ENCODE measurements around the gene SOWAHC. TPM values are rescaled to one million over a fixed set of nuclear protein-coding genes. Genes with fewer than 3 reads are reported as not detected.
"Not testable (repeated sequence)": the region's sequence is repeated elsewhere in the genome, so short reads cannot be mapped to it uniquely, and the experiment has no call there.

The SOWAHC gene, protein sequence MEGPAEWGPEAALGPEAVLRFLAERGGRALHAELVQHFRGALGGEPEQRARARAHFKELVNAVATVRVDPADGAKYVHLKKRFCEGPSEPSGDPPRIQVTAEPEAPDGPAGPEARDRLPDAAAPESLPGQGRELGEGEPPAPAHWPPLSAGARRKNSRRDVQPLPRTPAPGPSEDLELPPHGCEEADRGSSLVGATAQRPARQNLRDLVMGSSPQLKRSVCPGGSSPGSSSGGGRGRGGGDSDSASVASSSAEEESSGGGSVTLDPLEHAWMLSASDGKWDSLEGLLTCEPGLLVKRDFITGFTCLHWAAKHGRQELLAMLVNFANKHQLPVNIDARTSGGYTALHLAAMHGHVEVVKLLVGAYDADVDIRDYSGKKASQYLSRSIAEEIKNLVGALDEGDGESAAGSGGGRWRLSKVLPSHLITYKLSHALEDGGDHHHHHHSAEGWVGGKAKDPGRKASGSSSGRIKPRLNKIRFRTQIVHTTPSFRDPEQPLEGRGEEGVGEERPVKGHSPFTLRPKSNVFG
- polyA plus RNA-seq (ENCODE audit: insufficient read length): 16.7 TPM
- long read RNA-seq, donor 1, full-length matches to known transcripts: 37 of 37 reads
- long read RNA-seq, donor 1, partial matches to known transcripts: 0 of 37 reads
- long read RNA-seq, donor 1, other reads (novel, unspliced or antisense): 0 of 37 reads
- long read RNA-seq, donor 2, full-length matches to known transcripts: 23 of 23 reads
- long read RNA-seq, donor 2, partial matches to known transcripts: 0 of 23 reads
- long read RNA-seq, donor 2, other reads (novel, unspliced or antisense): 0 of 23 reads
- long read RNA-seq, donor 3, full-length matches to known transcripts: 21 of 21 reads
- long read RNA-seq, donor 3, partial matches to known transcripts: 0 of 21 reads
- long read RNA-seq, donor 3, other reads (novel, unspliced or antisense): 0 of 21 reads
- long read RNA-seq, donor 4, full-length matches to known transcripts: 4 of 4 reads
- long read RNA-seq, donor 4, partial matches to known transcripts: 0 of 4 reads
- long read RNA-seq, donor 4, other reads (novel, unspliced or antisense): 0 of 4 reads
- long read RNA-seq, donor 5, full-length matches to known transcripts: 34 of 34 reads
- long read RNA-seq, donor 5, partial matches to known transcripts: 0 of 34 reads
- long read RNA-seq, donor 5, other reads (novel, unspliced or antisense): 0 of 34 reads
- long read RNA-seq, donor 6, full-length matches to known transcripts: 38 of 38 reads
- long read RNA-seq, donor 6, partial matches to known transcripts: 0 of 38 reads
- long read RNA-seq, donor 6, other reads (novel, unspliced or antisense): 0 of 38 reads
- long read RNA-seq, donor 7, full-length matches to known transcripts: 36 of 36 reads
- long read RNA-seq, donor 7, partial matches to known transcripts: 0 of 36 reads
- long read RNA-seq, donor 7, other reads (novel, unspliced or antisense): 0 of 36 reads
- long read RNA-seq, donor 8, full-length matches to known transcripts: 13 of 13 reads
- long read RNA-seq, donor 8, partial matches to known transcripts: 0 of 13 reads
- long read RNA-seq, donor 8, other reads (novel, unspliced or antisense): 0 of 13 reads

DNA sequence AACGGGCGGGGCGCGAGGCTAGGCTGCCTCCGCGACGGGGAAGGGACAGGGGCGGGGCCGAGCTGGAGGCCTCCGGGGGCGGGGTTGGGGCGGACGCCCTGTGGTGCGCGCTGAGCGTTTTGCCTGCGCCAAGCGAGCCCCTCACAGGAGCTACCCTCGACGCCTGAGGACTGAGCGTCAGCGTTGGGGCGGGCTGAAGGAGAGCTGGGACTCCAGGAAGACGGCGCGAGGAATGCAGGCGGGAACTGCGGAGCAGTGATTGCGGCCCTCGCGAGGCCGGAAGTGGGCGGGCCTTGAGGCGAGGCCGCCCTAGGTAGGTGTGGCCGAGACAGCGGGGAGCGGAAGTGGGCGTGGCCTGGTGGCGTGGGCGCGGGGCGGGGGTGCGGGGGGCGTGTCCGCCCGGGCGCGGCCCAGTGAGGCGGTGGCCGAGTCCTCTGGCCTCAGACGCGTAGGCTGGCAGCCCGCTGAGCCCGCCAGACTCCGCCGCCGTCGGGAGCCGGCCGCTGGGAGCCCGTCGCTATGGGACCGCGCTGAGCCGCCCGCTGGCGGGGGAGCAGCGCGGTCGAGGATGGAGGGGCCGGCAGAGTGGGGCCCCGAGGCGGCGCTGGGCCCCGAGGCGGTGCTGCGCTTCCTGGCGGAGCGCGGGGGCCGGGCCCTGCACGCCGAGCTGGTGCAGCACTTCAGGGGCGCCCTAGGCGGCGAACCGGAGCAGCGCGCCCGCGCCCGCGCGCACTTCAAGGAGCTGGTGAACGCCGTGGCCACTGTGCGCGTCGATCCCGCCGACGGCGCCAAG, at the start of gene SOWAHC, which contains the start of gene SEPTIN10:
TSS of gene SOWAHC (plus strand) at position 443 of the 793 bp plus-strand sequence. CDS start at position 569, 126 bp downstream.
TSS of gene SEPTIN10 (minus strand) at position 45 of the 793 bp plus-strand sequence. CDS start 139 bp downstream, outside the sequence.
- peak; percentile 95 for DNase-seq

DNA sequence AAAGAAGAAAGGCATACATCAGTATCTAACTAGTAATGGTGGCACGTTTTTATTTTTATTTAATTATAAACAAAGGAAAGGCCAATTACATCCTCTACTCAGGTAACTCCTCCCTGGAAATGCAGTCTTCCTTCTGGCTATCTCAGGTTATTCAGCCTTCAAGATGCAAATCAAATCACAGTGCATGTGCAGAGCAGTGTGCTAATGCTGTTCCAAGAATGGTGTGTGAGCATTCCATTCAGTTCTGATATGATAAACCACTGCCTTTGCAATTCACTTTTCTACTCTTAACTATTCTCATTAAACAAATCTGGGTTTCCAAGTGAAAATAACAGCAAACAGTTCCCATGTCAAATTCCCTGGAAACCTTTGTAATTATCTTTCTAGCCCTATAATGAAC, 38.8 kb upstream of the SOWAHC start:
- no peak for DNase-seq

DNA sequence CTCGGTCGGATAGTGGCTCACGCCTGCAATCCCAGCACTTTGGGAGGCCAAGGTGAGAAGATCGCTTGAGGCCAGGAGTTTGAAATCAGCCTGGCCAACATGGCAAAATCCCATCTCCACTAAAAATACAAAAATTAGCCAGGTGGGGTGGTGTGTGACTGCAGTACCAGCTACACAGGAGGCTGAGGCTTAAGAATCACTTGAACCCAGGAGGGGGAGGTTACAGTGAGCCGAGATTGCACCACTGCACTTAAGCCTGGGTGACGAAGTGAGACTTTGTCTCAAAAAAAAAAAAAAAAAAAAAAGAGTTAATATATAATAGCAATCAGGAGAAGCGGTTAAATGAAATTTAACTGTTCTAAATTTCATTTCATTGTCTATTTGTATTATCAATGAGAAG, 36.5 kb upstream of the SOWAHC start:
- not testable (repeated sequence) for DNase-seq

DNA sequence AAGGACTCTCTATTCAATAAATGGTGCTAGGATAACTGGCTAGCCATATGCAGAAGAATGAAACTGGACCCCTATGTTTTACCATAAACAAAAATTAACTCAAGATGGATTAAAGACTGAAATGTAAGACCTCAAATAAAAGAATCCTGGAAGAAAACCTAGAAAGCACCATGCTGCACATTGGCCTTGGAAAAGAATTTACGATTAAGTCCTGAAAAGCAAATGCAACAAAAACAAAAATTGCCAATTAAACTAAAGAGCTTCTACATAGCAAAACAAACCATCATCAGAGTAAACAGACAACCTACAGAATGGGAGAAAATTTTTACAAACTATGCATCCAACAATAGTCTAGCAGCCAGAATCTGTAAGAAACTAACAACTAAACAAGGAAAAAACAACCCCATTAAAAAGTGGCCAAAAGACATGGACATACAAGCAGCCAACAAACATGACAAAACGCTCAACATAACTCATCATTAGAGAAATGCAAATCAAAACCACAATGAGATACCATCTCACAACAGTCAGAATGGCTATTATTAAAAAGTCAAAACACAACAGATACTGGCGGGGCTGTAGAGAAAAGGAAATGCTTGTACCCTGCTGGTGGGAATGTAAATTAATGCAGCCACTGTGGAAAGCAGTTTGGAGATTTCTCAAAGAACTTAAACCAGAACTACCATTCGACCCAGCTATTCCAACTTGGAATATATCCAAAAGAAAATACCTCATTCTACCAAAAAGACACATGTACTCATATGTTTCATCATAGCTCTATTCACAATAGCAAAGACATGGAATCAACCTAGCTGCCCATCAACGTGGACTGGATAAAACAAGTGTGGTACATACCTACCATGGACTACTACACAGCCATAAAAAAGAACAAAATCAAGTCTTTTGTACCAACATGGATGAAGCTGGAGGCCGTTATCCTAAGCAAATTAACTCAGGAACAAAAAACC, 31.0 kb upstream of the SOWAHC start:
- DNase-seq: no peak

DNA sequence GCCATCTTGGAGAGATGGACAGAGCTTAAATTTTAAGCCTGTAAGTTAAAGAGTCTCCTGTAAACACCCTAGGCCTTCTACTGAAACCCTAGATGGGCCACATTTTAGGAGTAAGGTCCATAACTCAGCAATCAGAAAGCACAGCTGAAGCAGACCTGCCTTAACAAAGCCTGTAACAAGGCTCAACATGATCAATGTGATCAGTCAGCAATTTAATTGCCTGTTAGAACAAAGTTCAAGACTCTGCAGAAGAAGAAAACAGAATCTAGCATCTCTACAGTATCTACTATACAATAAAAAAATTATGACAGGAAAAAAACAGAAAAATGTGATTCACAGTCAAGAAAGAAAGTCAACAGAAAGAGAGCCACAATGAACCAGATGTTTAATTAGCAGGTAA, 27.5 kb upstream of the SOWAHC start:
- no peak for DNase-seq

DNA sequence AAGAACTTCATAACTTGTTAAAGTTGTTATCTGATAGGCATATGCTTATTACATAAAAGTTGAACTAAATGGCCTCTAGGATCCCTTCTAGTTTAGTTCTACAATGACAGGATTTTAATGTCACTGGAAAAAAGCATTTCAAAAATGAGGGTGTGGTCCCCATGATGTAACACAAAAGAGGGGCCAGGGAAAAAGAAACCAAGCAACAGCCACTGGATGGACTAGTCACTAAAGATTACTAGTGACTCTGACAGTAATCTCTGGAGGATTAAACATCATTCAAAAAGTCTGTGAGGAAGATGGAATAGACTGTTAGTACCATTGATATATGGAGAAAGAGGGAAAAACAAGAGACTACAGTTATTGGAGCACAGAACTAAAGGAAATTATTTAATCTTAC, 23.0 kb upstream of the SOWAHC start:
- no peak for DNase-seq

DNA sequence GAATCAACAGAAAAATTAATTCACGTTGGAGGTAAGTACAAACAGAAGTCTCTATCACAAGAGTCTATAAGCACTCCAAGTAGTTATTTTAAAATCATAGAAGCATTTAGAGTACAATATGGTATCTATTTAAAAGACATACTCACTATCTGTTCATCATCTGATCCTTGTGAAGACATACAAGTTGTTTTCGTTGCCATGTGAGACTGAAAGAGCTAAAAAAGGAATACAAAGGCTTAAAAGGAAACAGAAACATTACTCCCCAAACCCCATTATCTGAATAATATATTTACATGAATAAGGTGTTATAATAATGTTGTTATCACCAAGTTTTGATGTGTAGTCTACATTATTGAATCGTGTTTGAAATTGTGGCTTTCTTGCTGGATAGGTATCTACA, 21.3 kb upstream of the SOWAHC start:
- DNase-seq: no peak

DNA sequence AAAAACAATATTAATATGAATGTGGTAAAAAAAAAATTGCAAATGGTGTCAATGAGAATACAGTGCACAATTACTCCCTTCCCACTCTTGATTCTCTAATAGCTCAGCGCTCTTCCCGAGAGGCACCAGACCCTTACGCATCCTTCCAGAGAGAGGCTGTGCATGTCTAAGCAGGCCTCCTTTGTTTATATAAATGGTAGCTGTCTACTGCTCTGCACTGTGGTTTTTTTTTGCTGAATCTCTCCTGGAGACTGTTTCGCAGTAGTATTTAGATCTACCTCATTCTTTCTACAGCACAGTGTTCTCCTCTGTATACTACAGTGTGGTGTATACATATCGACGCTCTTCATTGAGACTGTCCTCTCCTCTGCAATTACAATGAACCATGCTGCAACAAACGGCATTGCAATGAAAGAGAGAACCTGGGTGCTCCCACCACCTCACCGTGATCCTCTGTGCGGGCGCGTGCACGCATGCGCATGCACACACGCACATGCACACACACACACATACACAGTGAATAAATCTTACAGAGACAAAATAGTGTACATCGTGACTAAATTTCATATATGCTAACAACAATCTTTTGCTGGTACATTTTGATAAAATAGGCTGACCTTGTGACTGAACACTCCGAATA, 19.8 kb upstream of the SOWAHC start:
- no peak for DNase-seq

DNA sequence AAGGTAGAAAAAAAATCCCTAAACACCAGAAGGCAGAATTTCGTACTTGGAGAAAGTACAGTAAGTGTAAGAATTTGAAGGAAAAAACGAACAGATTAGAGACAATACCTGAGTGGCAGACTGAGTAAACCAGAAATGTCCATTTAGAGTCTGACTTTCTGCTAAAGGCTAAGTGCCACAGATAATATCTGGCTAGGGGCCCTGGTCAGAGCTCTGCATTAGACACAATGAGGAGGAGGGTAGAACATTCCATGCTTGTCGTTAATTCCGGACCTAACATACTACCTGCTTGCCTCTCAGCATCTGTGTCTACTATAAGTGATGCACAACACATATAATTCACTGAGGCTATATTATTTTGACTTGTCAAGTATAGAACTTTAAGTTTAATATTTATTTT, 18.5 kb upstream of the SOWAHC start:
- DNase-seq: no peak

DNA sequence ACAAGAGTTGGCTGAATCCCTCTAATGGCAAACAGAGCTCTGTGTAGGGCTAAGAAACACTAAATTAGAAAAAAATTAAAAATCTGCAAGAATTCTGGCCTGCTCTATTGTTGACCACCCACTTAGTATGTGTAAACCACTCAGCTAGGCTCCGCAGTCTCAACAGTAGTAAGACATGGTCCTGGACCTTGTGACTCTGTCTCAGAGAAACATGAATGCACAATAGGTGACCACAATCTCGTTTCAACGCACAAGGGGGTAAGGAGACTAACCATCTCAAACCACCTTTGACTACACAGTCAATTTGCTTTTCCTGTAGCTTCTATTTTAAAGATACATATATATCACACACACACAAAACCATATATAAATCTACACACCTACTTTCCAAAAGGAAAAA, 16.9 kb upstream of the SOWAHC start:
- DNase-seq: no peak

DNA sequence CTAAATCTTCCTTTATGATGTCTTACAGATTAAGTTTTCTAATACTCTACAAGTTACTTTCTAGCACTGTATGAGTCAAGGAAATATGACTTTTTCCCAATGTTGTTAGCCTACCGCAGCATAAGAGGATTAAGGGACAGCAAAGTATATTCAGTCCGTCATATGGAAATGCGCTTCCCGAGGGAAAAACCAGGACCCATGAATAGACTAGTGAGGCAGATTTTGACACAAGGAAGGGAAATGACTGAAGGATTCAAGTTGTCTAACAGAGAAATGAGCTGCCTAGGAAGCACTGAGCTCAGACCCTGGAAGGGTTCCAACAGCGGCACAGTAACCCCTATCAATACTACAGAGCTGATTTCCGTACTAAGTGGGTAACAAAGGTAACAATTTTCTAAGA, 12.4 kb upstream of the SOWAHC start:
- no peak for DNase-seq

DNA sequence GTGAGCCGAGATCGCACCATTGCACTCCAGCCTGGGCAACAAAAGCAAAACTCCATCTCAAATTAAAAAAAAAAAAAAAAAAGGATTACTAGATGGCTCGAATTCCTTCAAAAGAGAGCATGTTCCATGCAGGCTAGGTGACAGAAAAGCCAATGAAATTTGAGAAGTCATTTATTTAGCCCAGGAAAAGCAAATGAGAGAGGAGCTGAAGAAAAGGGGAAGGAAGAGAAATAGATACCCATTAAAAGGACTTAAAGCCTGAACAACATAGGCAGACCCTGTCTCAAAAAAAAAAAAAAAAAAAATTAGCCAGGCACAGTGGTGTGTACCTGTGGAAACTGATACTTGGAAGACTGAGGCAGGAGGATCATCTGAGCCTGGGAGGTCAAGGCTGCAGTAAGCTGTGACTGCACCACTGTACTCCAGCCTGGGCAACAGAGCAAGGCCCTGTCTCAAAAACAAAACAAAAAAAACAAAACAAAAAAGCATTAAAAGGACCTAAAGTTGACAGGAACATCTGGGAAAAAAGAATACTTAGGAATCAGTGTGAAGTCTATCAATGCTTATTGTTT, 11.5 kb upstream of the SOWAHC start:
- DNase-seq: no peak

DNA sequence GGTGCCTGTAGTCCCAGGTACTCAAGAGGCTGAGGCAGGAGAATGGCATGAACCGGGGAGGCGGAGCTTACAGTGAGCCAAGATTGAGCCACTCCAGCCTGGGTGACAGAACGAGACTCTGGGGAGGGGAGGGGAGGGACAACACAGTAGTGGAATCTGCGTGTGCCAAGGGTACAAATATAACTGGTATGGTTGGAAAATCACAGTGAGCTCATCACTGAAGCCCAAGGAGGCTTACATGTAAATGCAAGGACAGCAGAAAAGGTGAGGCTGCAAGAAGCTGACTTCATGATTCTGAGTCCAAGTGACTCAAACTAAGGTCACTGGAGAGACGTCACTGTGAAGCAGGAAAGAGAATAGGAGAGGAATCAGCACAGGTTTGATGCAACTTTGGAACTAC, 9.6 kb upstream of the SOWAHC start:
- no peak for DNase-seq

DNA sequence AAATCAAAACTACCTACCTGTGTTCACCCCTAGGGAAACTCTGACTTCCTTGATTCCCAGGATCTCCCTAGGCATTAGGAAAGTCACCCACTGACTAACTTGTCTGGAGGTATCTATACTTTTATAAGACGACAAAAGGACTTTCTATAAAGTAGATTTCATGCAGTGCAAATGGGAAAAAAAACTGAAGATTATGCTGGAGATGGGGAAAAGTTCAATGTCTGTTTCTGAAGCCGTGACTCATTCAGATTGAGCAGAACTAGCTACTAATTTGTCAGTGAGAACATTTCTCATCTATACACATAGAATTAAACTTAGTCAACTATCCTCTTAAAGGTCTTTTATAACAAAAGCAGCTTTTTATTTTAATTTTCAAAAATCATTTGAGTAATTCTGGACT, 6.4 kb upstream of the SOWAHC start:
- DNase-seq: no peak

DNA sequence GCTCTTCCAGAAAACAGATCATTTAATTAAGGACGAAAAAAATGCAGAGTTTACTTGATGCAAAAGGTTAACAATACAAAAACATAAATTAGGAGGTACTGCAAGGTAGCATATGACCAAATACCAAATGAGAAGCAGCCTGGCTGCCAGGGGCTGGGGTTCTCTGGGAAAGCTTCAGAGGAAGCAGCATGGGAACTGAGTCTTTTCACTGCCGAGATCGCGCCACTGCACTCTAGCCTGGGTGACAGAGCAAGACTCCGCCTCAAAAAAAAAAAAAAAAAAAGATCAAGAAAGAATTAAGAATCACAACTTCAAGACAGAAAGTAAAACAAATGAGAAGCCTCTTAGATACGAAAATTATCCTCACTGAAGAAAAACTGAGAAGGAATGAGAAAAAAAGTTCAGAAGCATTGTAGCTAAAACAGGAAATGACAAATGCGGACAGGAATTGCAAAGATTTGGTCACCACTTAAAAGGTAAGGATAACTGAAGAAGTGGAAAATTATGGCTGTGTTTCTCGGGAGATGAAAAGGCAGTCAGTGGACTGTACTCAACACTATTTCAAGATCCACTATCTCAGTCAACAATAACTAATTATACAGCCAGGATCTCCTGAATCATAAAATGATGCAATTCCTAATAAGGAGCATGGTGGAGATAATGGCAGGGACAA, 4.7 kb upstream of the SOWAHC start:
- DNase-seq: no peak

DNA sequence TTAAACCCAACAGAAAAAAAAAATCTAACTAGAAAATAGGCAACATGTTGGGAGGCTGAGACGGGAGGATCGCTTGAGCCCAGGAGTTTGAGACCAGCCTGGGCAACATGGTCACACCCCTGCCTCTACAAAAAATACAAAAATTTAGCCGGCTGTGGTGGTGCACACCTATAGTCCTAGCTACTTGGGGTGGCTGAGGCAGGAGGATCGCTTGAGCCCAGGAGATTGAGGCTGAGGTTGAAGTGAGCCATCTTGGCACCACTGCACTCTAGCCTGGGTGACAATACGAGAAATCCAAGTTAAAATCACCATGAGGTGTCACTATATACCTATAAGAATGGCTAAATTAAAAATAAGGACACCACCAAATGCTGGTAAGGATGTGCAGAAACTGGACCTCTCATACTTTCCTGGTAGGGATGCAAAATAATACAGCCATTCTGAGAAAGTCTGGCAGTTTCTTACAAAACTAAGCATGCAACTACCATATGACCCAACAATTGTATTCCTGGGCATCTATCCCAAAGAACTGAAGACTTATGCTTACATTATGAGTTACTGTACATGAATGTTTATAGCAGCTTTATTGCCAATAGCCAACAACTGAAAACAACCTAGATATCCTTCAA, 2.6 kb upstream of the SOWAHC start:
- DNase-seq: no peak

Measured in left kidney (tissue), 8 donors.